SK-N-SH (cell line): Measurements from ENCODE around the gene GABRD. TPM values are rescaled to one million over a fixed set of nuclear protein-coding genes. Genes with fewer than 3 reads are reported as not detected.

Experiments
- CTCF ChIA-PET: fragments of 300-600, 350-600 bp; formaldehyde crosslinking; extraction: SDS; loops from one replicate; lab custom pipeline; 2021; lab: Yijun Ruan, JAX
- POLR2A ChIA-PET: fragments of 350-600 bp; sonication (Branson Sonifier 250); formaldehyde crosslinking; extraction: SDS; loops from one replicate; lab custom pipeline; 2020; ENCODE audit warnings: antibody characterized with exemption, inconsistent platforms; lab: Yijun Ruan, JAX
- DNase-seq: peaks from one replicate; pipeline ENCODE4 v3.0.0; 2012
- H2AFZ ChIP-seq: fragments of 200-600 bp; sonication (generic); 2 replicates; pipeline ENCODE4 v1.8.1; 2016; ENCODE audit warnings: antibody characterized with exemption, mild to moderate bottlenecking, low read depth
- H3F3A ChIP-seq: fragments of 200-600 bp; sonication (generic); replicated peaks from 2 replicates; pipeline ENCODE3; 2016; ENCODE audit warnings: antibody characterized with exemption, mild to moderate bottlenecking; ENCODE audit not compliant: insufficient read depth
- H3K27ac ChIP-seq, 2 experiments: fragments of 200-500 bp in 1 of 2; fragments of 200-600 bp in 1 of 2; sonication (Bioruptor generic) in 1 of 2; sonication (generic), shearing (Covaris generic) in 1 of 2; 2 replicates each; pipeline versions ENCODE4 v1.5.1 to v1.6.1; 2014 to 2016; ENCODE audit warnings: low read depth in 2 of 2, inconsistent platforms in 1 of 2, low read length in 1 of 2, mild to moderate bottlenecking in 1 of 2, mixed read lengths in 1 of 2
- H3K27me3 ChIP-seq: fragments of 200-600 bp; sonication (generic), shearing (Covaris generic); 2 replicates; pipeline ENCODE4 v1.6.1; 2016; ENCODE audit warnings: mixed run types; ENCODE audit not compliant: insufficient read depth
- H3K36me3 ChIP-seq, 2 experiments: fragments of 200-500 bp in 1 of 2; fragments of 200-600 bp in 1 of 2; sonication (Bioruptor generic) in 1 of 2; sonication (generic) in 1 of 2; replicated peaks in 1 of 2; 2 replicates each; pipeline versions ENCODE3 to v1.5.1; 2014 to 2016; ENCODE audit warnings: low read length in 1 of 2, mild to moderate bottlenecking in 1 of 2; ENCODE audit not compliant: insufficient read depth in 2 of 2, control insufficient read depth in 1 of 2
- H3K4me1 ChIP-seq, 2 experiments: fragments of 200-500 bp in 1 of 2; fragments of 200-600 bp in 1 of 2; sonication (Bioruptor generic) in 1 of 2; sonication (generic), shearing (Covaris generic) in 1 of 2; 2 replicates each; pipeline versions ENCODE4 v1.5.1 to v1.6.1; 2014 to 2016; ENCODE audit warnings: low read depth in 1 of 2, low read length in 1 of 2, mixed run types in 1 of 2; ENCODE audit not compliant: insufficient read depth in 2 of 2, control insufficient read depth in 1 of 2
- H3K4me2 ChIP-seq: fragments of 200-600 bp; sonication (generic), shearing (Covaris generic); 2 replicates; pipeline ENCODE4 v1.6.1; 2017; ENCODE audit warnings: mixed run types
- H3K4me3 ChIP-seq, 2 experiments: fragments of 200-500 bp in 1 of 2; fragments of 200-600 bp in 1 of 2; sonication (Bioruptor generic) in 1 of 2; sonication (generic), shearing (Covaris generic) in 1 of 2; 2 replicates each; pipeline versions ENCODE4 v1.5.1 to v1.8.1; 2014 to 2016; ENCODE audit warnings: low read depth in 2 of 2, inconsistent platforms in 1 of 2, low read length in 1 of 2, mild to moderate bottlenecking in 1 of 2, mixed read lengths in 1 of 2, moderate library complexity in 1 of 2
- H3K79me2 ChIP-seq: fragments of 200-600 bp; sonication (generic); 2 replicates; pipeline ENCODE4 v1.8.1; 2017; ENCODE audit warnings: mild to moderate bottlenecking; ENCODE audit not compliant: insufficient read depth
- H3K9ac ChIP-seq: fragments of 200-600 bp; sonication (generic); 2 replicates; pipeline ENCODE4 v1.6.1; 2017; ENCODE audit warnings: mixed run types
- H3K9me2 ChIP-seq: fragments of 200-600 bp; sonication (generic); 2 replicates; pipeline ENCODE4 v1.6.1; 2017; ENCODE audit warnings: mixed run types
- H3K9me3 ChIP-seq: fragments of 200-600 bp; sonication (generic); 2 replicates; pipeline ENCODE4 v1.6.1; 2017; ENCODE audit warnings: mixed run types, mild to moderate bottlenecking, moderate library complexity
- H4K20me1 ChIP-seq: fragments of 200-600 bp; sonication (generic); 2 replicates; pipeline ENCODE4 v1.6.1; 2017; ENCODE audit warnings: mild to moderate bottlenecking, mixed run types; ENCODE audit not compliant: insufficient read depth
- CHD2 ChIP-seq: fragments of 150-350 bp; IDR thresholded peaks from 2 replicates; pipeline ENCODE4 v1.6.1; 2018; ENCODE audit warnings: low read length; ENCODE audit not compliant: partially characterized antibody
- EP300 ChIP-seq, 2 experiments: IDR thresholded peaks; 2 replicates each; pipeline versions ENCODE4 v1.4.0 to v1.6.1; 2012; ENCODE audit warnings: borderline replicate concordance in 1 of 2, low read depth in 1 of 2, low read length in 1 of 2
- EZH2phosphoT487 ChIP-seq: fragments of 200-600 bp; sonication (generic); IDR thresholded peaks from 2 replicates; pipeline ENCODE4 v1.6.1; 2017; ENCODE audit warnings: low read depth, mixed run types, mild to moderate bottlenecking, antibody characterized with exemption, moderate library complexity, borderline replicate concordance
- FOSL2 ChIP-seq: IDR thresholded peaks from 2 replicates; pipeline ENCODE4 v1.4.0; 2012; ENCODE audit warnings: low read depth, mild to moderate bottlenecking, moderate library complexity, borderline replicate concordance
- FOXM1 ChIP-seq: IDR thresholded peaks from 2 replicates; pipeline ENCODE4 v1.4.0; 2012; ENCODE audit warnings: low read depth, mild to moderate bottlenecking
- GABPA ChIP-seq: IDR thresholded peaks from 2 replicates; pipeline ENCODE4 v1.4.0; 2012; ENCODE audit warnings: low read depth, mild to moderate bottlenecking
- MXI1 ChIP-seq: IDR thresholded peaks from 2 replicates; pipeline ENCODE4 v1.6.1; 2012; ENCODE audit warnings: mild to moderate bottlenecking, low read depth, low read length, improper control_type of control experiment
- SIN3A ChIP-seq: IDR thresholded peaks from 2 replicates; pipeline ENCODE4 v1.6.1; 2012; ENCODE audit warnings: low read depth, mild to moderate bottlenecking, low read length, moderate library complexity, borderline replicate concordance
- SMC3 ChIP-seq: IDR thresholded peaks from 2 replicates; pipeline ENCODE4 v1.6.1; 2012; ENCODE audit warnings: low read depth, low read length, improper control_type of control experiment
- TAF1 ChIP-seq: IDR thresholded peaks from 2 replicates; pipeline ENCODE4 v1.6.1; 2012; ENCODE audit warnings: low read depth, mild to moderate bottlenecking, low read length, moderate library complexity, borderline replicate concordance
- TEAD4 ChIP-seq: IDR thresholded peaks from 2 replicates; pipeline ENCODE4 v1.4.0; 2012; ENCODE audit warnings: mild to moderate bottlenecking, borderline replicate concordance; ENCODE audit not compliant: insufficient read depth
- YY1 ChIP-seq: IDR thresholded peaks from 2 replicates; pipeline ENCODE4 v1.4.0; 2012; ENCODE audit warnings: low read depth, mild to moderate bottlenecking
- WGBS: methylation state at CpG from one replicate; pipeline ENCODE4 v1.1.6; 2017; ENCODE audit warnings: low lambda C conversion rate; 5-methylcytosine and 5-hydroxymethylcytosine counted together
- polyA plus RNA-seq, 3 experiments: library from polyadenylated mRNA; depleted of rRNA; stranded (reverse); fragments of >200 nt; gene quantifications; 2 replicates each; pipeline ENCODE4 v1.2.3, GENCODE V29; 2012
- TF ChIP-seq, protein P1 (sequence below): IDR thresholded peaks from 2 replicates; pipeline ENCODE4 v1.4.0; 2012; ENCODE audit warnings: low read depth
- TF ChIP-seq, protein P2 (sequence below): IDR thresholded peaks from 2 replicates; pipeline ENCODE4; 2012
- TF ChIP-seq, protein P3 (sequence below): IDR thresholded peaks from 2 replicates; pipeline ENCODE4 v1.4.0; 2012; ENCODE audit warnings: low read depth, borderline replicate concordance
- TF ChIP-seq, protein P4 (sequence below): fragments of 200-600 bp; sonication (generic); IDR thresholded peaks from 2 replicates; pipeline ENCODE4 v1.6.1; 2017; ENCODE audit warnings: antibody characterized with exemption, mild to moderate bottlenecking, moderate library complexity

Gene GABRD
- polyA plus RNA-seq, 1 of the 3 experiments (the other 2 are of a cell fraction): 0.07 TPM

DNA sequence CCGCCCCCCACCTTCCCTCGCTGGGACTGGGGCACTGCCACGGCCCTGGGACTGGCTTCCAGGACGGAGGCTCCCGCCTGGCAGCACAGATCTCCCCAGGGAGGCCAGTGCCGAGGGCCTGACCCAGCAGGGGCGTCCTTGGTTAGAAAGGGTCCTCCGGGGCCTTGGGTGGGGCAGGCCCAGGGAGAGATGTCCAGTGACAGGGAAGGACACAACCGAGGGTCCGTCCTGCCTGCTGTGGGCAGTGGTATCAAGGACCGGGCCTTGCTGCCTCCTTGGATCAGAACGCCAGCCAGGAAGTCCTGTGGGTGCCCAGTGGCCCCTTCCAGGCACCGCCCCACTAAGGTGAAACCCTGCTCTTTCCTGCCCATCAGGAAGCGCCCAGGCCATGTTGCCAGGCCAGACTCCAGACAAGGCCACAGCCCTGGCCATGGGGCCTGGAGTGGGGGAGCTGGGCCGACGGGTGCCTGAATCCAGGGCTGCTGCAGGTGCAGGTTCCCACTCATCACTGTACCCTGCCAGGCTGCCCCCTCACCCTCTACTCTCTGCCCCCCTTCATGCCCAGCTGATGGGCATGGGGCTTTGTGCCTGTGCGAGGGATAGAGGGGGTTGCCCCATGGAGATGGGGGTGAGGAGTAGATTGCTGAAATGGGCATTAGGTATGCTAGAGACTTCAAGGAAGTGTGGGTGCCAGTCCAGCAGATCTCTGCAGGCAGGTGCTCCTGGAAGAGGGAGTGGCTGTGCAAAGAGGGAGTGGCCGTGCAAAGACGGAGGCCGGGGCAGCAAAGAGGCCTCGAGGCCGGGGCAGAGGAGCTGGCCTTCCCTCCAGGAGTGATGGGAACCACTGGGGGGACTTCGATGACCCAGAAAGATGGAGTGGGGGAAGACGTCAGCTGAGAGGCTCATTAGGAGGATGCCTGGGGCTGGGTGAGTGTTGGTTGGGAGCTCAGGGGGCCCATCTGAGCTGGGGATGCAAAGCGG, 28.9 kb downstream of the GABRD start:
- no peak for DNase-seq
- H2AFZ ChIP-seq: no peak overlapping the region
- H3K9me2 ChIP-seq: no peaks in the 10 kb centered on the region
- H3K9me3 ChIP-seq: no peaks in the 10 kb centered on the region
- TF ChIP-seq SIN3A (no peak), SMC3 (no peak), FOXM1 (no peak), CHD2 (no peak), MXI1 (no peak), YY1 (no peak), EP300 (IDR thresholded peaks at IDR 0.05; ENCODE audit: borderline replicate concordance in 1 of 2, low read depth in 1 of 2, low read length in 1 of 2) (no peak), EZH2phosphoT487 (no peak), TEAD4 (no peak), GABPA (no peak), TAF1 (no peak), FOSL2 (no peak)
- TF ChIP-seq, protein P1, sequence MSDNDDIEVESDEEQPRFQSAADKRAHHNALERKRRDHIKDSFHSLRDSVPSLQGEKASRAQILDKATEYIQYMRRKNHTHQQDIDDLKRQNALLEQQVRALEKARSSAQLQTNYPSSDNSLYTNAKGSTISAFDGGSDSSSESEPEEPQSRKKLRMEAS: no peak
- TF ChIP-seq, protein P2, sequence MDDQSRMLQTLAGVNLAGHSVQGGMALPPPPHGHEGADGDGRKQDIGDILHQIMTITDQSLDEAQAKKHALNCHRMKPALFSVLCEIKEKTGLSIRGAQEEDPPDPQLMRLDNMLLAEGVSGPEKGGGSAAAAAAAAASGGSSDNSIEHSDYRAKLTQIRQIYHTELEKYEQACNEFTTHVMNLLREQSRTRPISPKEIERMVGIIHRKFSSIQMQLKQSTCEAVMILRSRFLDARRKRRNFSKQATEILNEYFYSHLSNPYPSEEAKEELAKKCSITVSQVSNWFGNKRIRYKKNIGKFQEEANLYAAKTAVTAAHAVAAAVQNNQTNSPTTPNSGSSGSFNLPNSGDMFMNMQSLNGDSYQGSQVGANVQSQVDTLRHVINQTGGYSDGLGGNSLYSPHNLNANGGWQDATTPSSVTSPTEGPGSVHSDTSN: no peak
- TF ChIP-seq, protein P3, sequence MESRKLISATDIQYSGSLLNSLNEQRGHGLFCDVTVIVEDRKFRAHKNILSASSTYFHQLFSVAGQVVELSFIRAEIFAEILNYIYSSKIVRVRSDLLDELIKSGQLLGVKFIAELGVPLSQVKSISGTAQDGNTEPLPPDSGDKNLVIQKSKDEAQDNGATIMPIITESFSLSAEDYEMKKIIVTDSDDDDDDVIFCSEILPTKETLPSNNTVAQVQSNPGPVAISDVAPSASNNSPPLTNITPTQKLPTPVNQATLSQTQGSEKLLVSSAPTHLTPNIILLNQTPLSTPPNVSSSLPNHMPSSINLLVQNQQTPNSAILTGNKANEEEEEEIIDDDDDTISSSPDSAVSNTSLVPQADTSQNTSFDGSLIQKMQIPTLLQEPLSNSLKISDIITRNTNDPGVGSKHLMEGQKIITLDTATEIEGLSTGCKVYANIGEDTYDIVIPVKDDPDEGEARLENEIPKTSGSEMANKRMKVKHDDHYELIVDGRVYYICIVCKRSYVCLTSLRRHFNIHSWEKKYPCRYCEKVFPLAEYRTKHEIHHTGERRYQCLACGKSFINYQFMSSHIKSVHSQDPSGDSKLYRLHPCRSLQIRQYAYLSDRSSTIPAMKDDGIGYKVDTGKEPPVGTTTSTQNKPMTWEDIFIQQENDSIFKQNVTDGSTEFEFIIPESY: no peak
- TF ChIP-seq, protein P4, sequence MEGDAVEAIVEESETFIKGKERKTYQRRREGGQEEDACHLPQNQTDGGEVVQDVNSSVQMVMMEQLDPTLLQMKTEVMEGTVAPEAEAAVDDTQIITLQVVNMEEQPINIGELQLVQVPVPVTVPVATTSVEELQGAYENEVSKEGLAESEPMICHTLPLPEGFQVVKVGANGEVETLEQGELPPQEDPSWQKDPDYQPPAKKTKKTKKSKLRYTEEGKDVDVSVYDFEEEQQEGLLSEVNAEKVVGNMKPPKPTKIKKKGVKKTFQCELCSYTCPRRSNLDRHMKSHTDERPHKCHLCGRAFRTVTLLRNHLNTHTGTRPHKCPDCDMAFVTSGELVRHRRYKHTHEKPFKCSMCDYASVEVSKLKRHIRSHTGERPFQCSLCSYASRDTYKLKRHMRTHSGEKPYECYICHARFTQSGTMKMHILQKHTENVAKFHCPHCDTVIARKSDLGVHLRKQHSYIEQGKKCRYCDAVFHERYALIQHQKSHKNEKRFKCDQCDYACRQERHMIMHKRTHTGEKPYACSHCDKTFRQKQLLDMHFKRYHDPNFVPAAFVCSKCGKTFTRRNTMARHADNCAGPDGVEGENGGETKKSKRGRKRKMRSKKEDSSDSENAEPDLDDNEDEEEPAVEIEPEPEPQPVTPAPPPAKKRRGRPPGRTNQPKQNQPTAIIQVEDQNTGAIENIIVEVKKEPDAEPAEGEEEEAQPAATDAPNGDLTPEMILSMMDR: no peak
- TF ChIP-seq, all 33 proteins: peak for 0
- 89% methylated on average over 12 of the region's 25 CpGs for WGBS
- Histone ChIP-seq H3K27me3 (no peaks in the 10 kb centered on the region), H3K4me3 (no peak overlapping the region), H3K9ac (no peak overlapping the region), H3K27ac (no peak overlapping the region), H3F3A (no peaks in the 10 kb centered on the region), H3K79me2 (no peaks in the 10 kb centered on the region), H3K4me2 (no peak overlapping the region), H4K20me1 (no peaks in the 10 kb centered on the region), H3K4me1 (peaks cover 0 to 17% of the 10 kb centered on the region in 2 experiments; a peak in 1 of 4 replicates), H3K36me3 (no peaks in the 10 kb centered on the region)
- ChIA-PET POLR2A (no interaction called here), CTCF (interaction anchor here (1.4 to 6.9 kb wide), 6 partner anchors 16 to 107 kb away, joined by 3 to 138 read pairs (median 18); no protein-coding TSS in a partner anchor)
